ENCODE results near the gene EMX2. TPM values are rescaled to one million over a fixed set of nuclear protein-coding genes. Genes with fewer than 3 reads are reported as not detected.

The EMX2 gene
- total and polyA plus RNA-seq, 2 experiments from 2014 or later: not detected

- no peak for TF ChIP-seq ZNF462 (CRISPR knock-in tag; IDR thresholded peaks at IDR 0.05)
- TF ChIP-seq ETS1 (IDR thresholded peaks at IDR 0.05): no peak
Observed at GRCh38 chr10:117594722-117595121, 52.2 kb downstream of the EMX2 start (continued).

GRCh38 chr10:117596706-117597105 is 54.2 kb downstream of the EMX2 start:
- no peaks in the 10 kb centered on the region for H3K79me2 ChIP-seq (replicated peaks; ENCODE audit: insufficient read depth)
- no peak overlapping the region for H3K4me2 ChIP-seq
- no peak overlapping the region for H2AFZ ChIP-seq
- no peak overlapping the region for H3K27ac Mint-ChIP-seq
- H3K4me3 Mint-ChIP-seq: no peak overlapping the region
- no peaks in the 10 kb centered on the region for H3F3A ChIP-seq (replicated peaks; ENCODE audit: low read depth)
- no peaks in the 10 kb centered on the region; the same call in 2 of the 3 replicates for H3K9me3 Mint-ChIP-seq
- no peaks in the 10 kb centered on the region; the same call in 1 of the 2 replicates for H3K4me1 ChIP-seq (ENCODE audit: insufficient read depth)
- H3K27ac ChIP-seq (ENCODE audit: low read depth): no peak overlapping the region
- H4K20me1 ChIP-seq (replicated peaks; ENCODE audit: insufficient read depth): no peaks in the 10 kb centered on the region
- H3K4me3 ChIP-seq: no peak overlapping the region
- DNase-seq (ENCODE audit: low spot score) (no peak), ATAC-seq (no peak)
- H3K36me3 Mint-ChIP-seq (ENCODE audit: low read depth): no peaks in the 10 kb centered on the region
- peaks cover 2% of the 10 kb centered on the region for H3K27me3 Mint-ChIP-seq (ENCODE audit: insufficient read depth, low read depth, poor library complexity)
- H3K27me3 ChIP-seq (ENCODE audit: insufficient read depth): no peaks in the 10 kb centered on the region
- no peaks in the 10 kb centered on the region; the same call in 1 of the 2 replicates for H3K9me2 ChIP-seq (ENCODE audit: insufficient read depth)
- peaks cover 7% of the 10 kb centered on the region; the same call in 2 of the 3 replicates for H3K4me1 Mint-ChIP-seq
- no peaks in the 10 kb centered on the region for H3K36me3 ChIP-seq (ENCODE audit: insufficient read depth)
- TF ChIP-seq EZH2phosphoT487 (IDR thresholded peaks at IDR 0.05; ENCODE audit: unreplicated experiment) (no peak), ZNF331 (CRISPR knock-in tag; IDR thresholded peaks at IDR 0.05; ENCODE audit: low read depth) (no peak), ETS1 (IDR thresholded peaks at IDR 0.05) (no peak), NANOG (IDR thresholded peaks at IDR 0.05; ENCODE audit: borderline replicate concordance) (no peak), ZNF114 (CRISPR knock-in tag; IDR thresholded peaks at IDR 0.05) (no peak), ZNF462 (CRISPR knock-in tag; IDR thresholded peaks at IDR 0.05) (no peak)
